Measurements from ENCODE around the gene TRIM66.

TRIM66 gene

GRCh38 chr11:8610532-8611116, 71.8 kb downstream of the TRIM66 start:
- no peak for DNase-seq (ENCODE audit: low read depth in 2 of 2)

- DNase-seq (ENCODE audit: low read depth in 2 of 2), result no peak
These were observed 73.8 kb downstream of the TRIM66 start for GRCh38 chr11:8608652-8609051.

GRCh38 chr11:8605971-8606563, 76.4 kb downstream of the TRIM66 start:
- no peak for DNase-seq (ENCODE audit: low read depth in 2 of 2)

GRCh38 chr11:8604078-8604723, 78.3 kb downstream of the TRIM66 start:
- DNase-seq (ENCODE audit: low read depth in 2 of 2), result peak; percentile 100

- no peak for DNase-seq (ENCODE audit: low read depth in 2 of 2)
These were observed 78.8 kb downstream of the TRIM66 start for GRCh38 chr11:8603696-8604077.

- no peak for DNase-seq (ENCODE audit: low read depth in 2 of 2)
These were observed 80.9 kb downstream of the TRIM66 start for GRCh38 chr11:8601376-8602133.

- DNase-seq (ENCODE audit: low read depth in 2 of 2), result no peak
These were observed 84.0 kb downstream of the TRIM66 start for GRCh38 chr11:8598506-8598905.

- DNase-seq (ENCODE audit: low read depth in 2 of 2), result peak; percentile 22 to 31
These were observed 85.3 kb downstream of the TRIM66 start for GRCh38 chr11:8597182-8597581.

- no peak for DNase-seq (ENCODE audit: low read depth in 2 of 2)
These were observed 85.9 kb downstream of the TRIM66 start for GRCh38 chr11:8596504-8597046.

GRCh38 chr11:8593935-8594909, 88.2 kb downstream of the TRIM66 start, which contains the start of gene STK33:
Gene STK33, minus strand, starts transcription at chr11:8594228. Its CDS starts 119,323 bp downstream, at chr11:8474905.
- no peak for DNase-seq (ENCODE audit: low read depth in 2 of 2)

GRCh38 chr11:8593455-8593854, 89.0 kb downstream of the TRIM66 start:
- no peak for DNase-seq (ENCODE audit: low read depth in 2 of 2)

GRCh38 chr11:8587915-8588314, 94.5 kb downstream of the TRIM66 start:
- DNase-seq (ENCODE audit: low read depth in 2 of 2), result no peak

GRCh38 chr11:8586805-8587204, 95.7 kb downstream of the TRIM66 start:
- DNase-seq (ENCODE audit: low read depth in 2 of 2), result no peak

GRCh38 chr11:8586184-8586583, 96.3 kb downstream of the TRIM66 start:
- no peak for DNase-seq (ENCODE audit: low read depth in 2 of 2)

GRCh38 chr11:8584511-8584910, 98.0 kb downstream of the TRIM66 start:
- DNase-seq (ENCODE audit: low read depth in 2 of 2), result no peak

GRCh38 chr11:8584082-8584481, 98.4 kb downstream of the TRIM66 start:
- DNase-seq (ENCODE audit: low read depth in 2 of 2), result no peak

- DNase-seq (ENCODE audit: low read depth in 2 of 2), result no peak
These were observed 101.2 kb downstream of the TRIM66 start for GRCh38 chr11:8581300-8581699.

GRCh38 chr11:8577791-8578581, 104.5 kb downstream of the TRIM66 start:
- no peak for DNase-seq (ENCODE audit: low read depth in 2 of 2)

- DNase-seq (ENCODE audit: low read depth in 2 of 2), result no peak
These were observed 107.7 kb downstream of the TRIM66 start for GRCh38 chr11:8574798-8575197.

- no peak for DNase-seq (ENCODE audit: low read depth in 2 of 2)
These were observed 108.7 kb downstream of the TRIM66 start for GRCh38 chr11:8573777-8574176.
